Nephron (organoid): ENCODE data around the gene ZNF726.
"Not testable (repeated sequence)": the region's sequence is repeated elsewhere in the genome, so short reads cannot be mapped to it uniquely, and the experiment has no call there.

Experiments used
- H3K27ac Mint-ChIP-seq, 3 experiments: 2 replicates each; pipeline ENCODE4 v1.8.0; 2020; ENCODE audit warnings: mixed read lengths in 3 of 3, mild to moderate bottlenecking in 2 of 3, moderate library complexity in 1 of 3
- H3K27me3 Mint-ChIP-seq: 2 replicates; pipeline ENCODE4 v1.8.0; 2021; ENCODE audit warnings: low read depth, mild to moderate bottlenecking, moderate library complexity, mixed read lengths
- H3K36me3 Mint-ChIP-seq: 2 replicates; pipeline ENCODE4 v1.8.0; 2020; ENCODE audit warnings: low read depth, mixed read lengths
- H3K4me1 Mint-ChIP-seq: 2 replicates; pipeline ENCODE4 v1.8.0; 2020; ENCODE audit warnings: mixed read lengths
- H3K4me3 Mint-ChIP-seq, 3 experiments: 2 replicates each; pipeline ENCODE4 v1.8.0; 2020; ENCODE audit warnings: mild to moderate bottlenecking in 3 of 3, mixed read lengths in 3 of 3, moderate library complexity in 2 of 3
- H3K9me3 Mint-ChIP-seq: 2 replicates; pipeline ENCODE4 v1.8.0; 2020; ENCODE audit warnings: mixed read lengths
- CTCF ChIP-seq, 3 experiments: fragments of 200-600 bp; sonication (generic); IDR thresholded peaks; one replicate each; pipeline ENCODE4 v1.5.0; 2021; ENCODE audit warnings: antibody characterized with exemption in 3 of 3; ENCODE audit not compliant: unreplicated experiment in 3 of 3

ZNF726 gene

DNA sequence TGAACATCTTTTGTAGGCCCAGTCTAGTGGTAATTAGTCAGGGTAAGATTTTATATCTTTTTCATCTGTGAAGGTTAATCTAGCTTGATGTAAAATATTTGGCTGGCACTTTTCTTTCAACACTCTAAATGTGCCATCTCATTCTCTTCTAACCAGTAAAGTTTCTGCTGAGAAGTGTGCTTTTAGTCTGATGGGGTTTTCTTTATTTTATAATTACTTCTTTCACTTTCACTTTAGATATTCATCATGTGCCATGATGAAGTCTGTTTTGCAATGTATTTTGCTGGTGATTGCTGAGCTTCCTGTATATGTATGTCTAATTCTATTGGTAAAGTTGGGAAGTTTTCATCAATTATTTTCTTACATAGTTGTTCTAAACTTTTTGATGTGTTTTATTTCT lies 31.9 kb downstream of the ZNF726 start:
- H3K27me3 Mint-ChIP-seq, result no peaks in the 10 kb centered on the region
- H3K4me1 Mint-ChIP-seq, result no peaks in the 10 kb centered on the region
- H3K9me3 Mint-ChIP-seq, result peaks cover 41% of the 10 kb centered on the region
- TF ChIP-seq CTCF (IDR thresholded peaks at IDR 0.05; ENCODE audit: unreplicated experiment in 3 of 3), result no peak
- H3K36me3 Mint-ChIP-seq, result peaks cover 3% of the 10 kb centered on the region
- H3K4me3 Mint-ChIP-seq, result no peak overlapping the region
- H3K27ac Mint-ChIP-seq, result no peak overlapping the region

- Mint-ChIP-seq H3K4me3 (no peak overlapping the region), H3K9me3 (peaks cover 30% of the 10 kb centered on the region), H3K4me1 (no peaks in the 10 kb centered on the region)
Measured at GRCh38 chr19:23949611-23950010, 34.9 kb downstream of the ZNF726 start.

DNA sequence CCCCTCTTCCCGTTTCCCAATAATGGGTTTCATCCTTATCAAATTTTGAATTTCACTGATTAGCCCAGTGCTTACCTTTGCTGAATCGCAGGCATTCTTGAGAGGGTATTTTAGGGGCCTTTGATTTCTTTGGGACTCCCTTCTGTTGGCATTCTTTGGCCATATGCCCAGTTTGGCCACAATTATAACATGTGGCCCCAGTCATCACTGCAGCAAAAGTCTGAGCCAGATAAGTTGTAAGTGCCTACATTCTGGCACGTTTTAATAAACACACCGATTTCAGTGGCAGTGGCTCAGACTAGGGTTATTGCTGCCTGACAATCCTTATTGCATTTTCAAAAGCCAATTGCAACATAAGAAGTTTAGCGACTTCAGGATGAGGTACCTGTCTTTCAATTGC lies 41.4 kb downstream of the ZNF726 start:
- Mint-ChIP-seq H3K4me3 (no peak overlapping the region), H3K27me3 (no peaks in the 10 kb centered on the region), H3K27ac (no peak overlapping the region), H3K4me1 (no peaks in the 10 kb centered on the region), H3K9me3 (peaks cover 41% of the 10 kb centered on the region), H3K36me3 (no peaks in the 10 kb centered on the region)
- TF ChIP-seq CTCF (IDR thresholded peaks at IDR 0.05; ENCODE audit: unreplicated experiment in 3 of 3), result no peak

More at GRCh38 chr19:23949611-23950010, 34.9 kb downstream of the ZNF726 start:
- no peak overlapping the region for H3K27ac Mint-ChIP-seq
- peaks cover 3% of the 10 kb centered on the region for H3K36me3 Mint-ChIP-seq
- no peak for TF ChIP-seq CTCF (IDR thresholded peaks at IDR 0.05; ENCODE audit: unreplicated experiment in 3 of 3)
- no peaks in the 10 kb centered on the region for H3K27me3 Mint-ChIP-seq

DNA sequence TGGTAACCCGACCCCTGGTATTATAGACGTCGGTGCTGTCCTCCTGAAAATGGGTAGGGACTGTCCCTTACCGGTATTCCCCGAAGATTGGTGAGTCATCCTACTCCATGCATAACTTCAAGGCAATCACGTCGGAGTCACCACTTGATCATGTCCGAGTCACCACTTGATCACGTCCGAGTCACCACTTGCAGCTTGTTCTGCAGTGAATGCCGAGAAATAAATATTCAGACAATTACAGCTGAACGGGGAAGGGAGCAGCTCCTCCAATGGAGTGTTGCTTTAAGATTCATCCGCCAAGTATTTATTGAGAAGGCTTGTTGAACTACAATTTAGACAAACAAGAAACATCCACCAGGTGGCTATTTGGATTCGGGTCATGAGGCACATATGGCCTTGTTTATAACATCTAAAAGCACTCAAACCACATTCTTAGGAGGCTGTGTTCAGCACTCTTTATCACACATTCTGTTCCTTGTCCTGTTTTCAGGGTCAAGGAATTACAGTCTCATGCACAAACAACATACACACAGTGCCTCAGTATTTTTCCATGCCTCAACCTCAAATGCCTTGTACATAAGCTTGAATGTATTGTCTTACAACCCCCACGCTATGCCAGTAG lies 43.1 kb downstream of the ZNF726 start:
- H3K36me3 Mint-ChIP-seq, result no peaks in the 10 kb centered on the region
- H3K9me3 Mint-ChIP-seq, result peaks cover 51% of the 10 kb centered on the region
- H3K4me3 Mint-ChIP-seq, result no peak overlapping the region
- H3K4me1 Mint-ChIP-seq, result no peaks in the 10 kb centered on the region
- no peak overlapping the region for H3K27ac Mint-ChIP-seq
- TF ChIP-seq CTCF (IDR thresholded peaks at IDR 0.05; ENCODE audit: unreplicated experiment in 3 of 3), result no peak
- no peaks in the 10 kb centered on the region for H3K27me3 Mint-ChIP-seq

DNA sequence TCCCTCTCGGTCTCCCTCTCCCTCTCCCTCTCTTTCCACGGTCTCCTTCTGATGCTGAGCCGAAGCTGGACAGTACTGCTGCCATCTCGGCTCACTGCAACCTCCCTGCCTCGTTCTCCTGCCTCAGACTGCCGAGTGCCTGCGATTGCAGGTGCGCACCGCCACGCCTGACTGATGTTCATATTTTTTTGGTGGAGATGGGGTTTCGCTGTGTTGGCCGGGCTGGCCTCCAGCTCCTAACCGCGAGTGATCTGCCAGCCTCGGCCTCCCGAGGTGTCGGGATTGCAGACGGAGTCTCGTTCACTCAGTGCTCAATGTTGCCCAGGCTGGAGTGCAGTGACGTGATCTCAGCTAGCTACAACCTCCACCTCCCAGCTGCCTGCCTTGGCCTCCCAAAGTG lies 48.7 kb downstream of the ZNF726 start:
- not testable (repeated sequence) for H3K27ac Mint-ChIP-seq, H3K4me1 Mint-ChIP-seq, H3K27me3 Mint-ChIP-seq, H3K4me3 Mint-ChIP-seq, H3K36me3 Mint-ChIP-seq
- peaks cover 60% of the 10 kb centered on the region for H3K9me3 Mint-ChIP-seq

DNA sequence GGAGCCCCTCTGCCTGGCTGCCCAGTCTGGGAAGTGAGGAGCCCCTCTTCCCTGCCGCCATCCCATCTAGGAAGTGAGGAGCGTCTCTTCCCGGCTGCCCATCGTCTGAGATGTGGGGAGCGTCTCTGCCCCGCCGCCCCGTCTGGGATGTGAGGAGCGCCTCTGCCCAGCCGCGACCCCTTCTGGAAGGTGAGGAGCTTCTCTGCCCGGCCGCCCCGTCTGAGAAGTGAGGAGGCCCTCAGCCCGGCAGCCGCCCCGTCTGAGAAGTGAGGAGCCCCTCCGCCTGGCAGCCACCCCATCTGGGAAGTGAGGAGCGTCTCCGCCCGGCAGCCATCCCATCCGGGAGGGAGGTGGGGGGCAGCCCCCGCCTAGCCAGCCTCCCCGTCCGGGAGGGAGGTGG lies 49.2 kb downstream of the ZNF726 start:
- H3K9me3 Mint-ChIP-seq, result peaks cover 57% of the 10 kb centered on the region
- H3K4me3 Mint-ChIP-seq, H3K27ac Mint-ChIP-seq, H3K4me1 Mint-ChIP-seq, H3K36me3 Mint-ChIP-seq, H3K27me3 Mint-ChIP-seq: not testable (repeated sequence)

DNA sequence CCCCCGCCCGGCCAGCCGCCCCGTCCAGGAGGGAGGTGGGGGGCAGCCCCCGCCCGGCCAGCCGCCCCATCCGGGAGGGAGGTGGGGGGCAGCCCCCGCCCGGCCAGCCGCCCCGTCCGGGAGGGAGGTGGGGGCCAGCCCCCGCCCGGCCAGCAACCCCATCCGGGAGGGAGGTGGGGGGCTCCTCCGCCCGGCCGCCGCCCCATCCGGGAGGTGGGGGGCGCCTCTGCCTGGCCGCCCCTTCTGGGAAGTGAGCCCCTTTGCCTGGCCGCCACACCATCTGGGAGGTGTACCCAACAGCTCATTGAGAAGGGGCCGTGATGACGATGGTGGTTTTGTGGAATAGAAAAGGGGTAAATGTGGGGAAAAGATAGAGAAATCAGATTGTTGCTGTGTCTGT lies 49.6 kb downstream of the ZNF726 start:
- H3K27me3 Mint-ChIP-seq, H3K36me3 Mint-ChIP-seq, H3K4me3 Mint-ChIP-seq, H3K27ac Mint-ChIP-seq, H3K4me1 Mint-ChIP-seq: not testable (repeated sequence)
- peaks cover 54% of the 10 kb centered on the region for H3K9me3 Mint-ChIP-seq
